GM12878 (cell line): ENCODE measurements around the gene MYO7A. TPM values are rescaled to one million over a fixed set of nuclear protein-coding genes. Genes with fewer than 3 reads are reported as not detected.

Experiments
- ATAC-seq: fragments of 200-7000 bp; cut with Tn5 transposase; 3 replicates; pipeline ENCODE4 v1.9.1; 2020; ENCODE audit warnings: mild to moderate bottlenecking, moderate library complexity
- BruUV-seq: library from RNA; stranded (reverse); fragments of 400-500 nt; replicated peaks from 2 replicates; lab custom pipeline; 2021; lab: Mats Ljungman, UMichigan
- CTCF ChIA-PET: fragments of 300-600 bp; sonication (Branson Sonifier 250); formaldehyde crosslinking; extraction: SDS; loops from one replicate; lab custom pipeline; 2021; ENCODE audit warnings: inconsistent platforms; lab: Yijun Ruan, JAX
- POLR2A ChIA-PET: fragments of 350-600 bp; formaldehyde crosslinking; extraction: SDS; loops from one replicate; lab custom pipeline; 2021; ENCODE audit warnings: inconsistent platforms; lab: Charles Lee
- RAD21 ChIA-PET: fragments of 300-600 bp; sonication (Branson Sonifier 250); formaldehyde crosslinking; loops from one replicate; lab custom pipeline; 2023; ENCODE audit warnings: antibody characterized with exemption; ENCODE audit not compliant: unreplicated experiment; lab: Charles Lee
- SMC1A ChIA-PET: fragments of 300-600 bp; sonication (Branson Sonifier 250); formaldehyde crosslinking; loops from one replicate; lab custom pipeline; 2023; ENCODE audit not compliant: unreplicated experiment, uncharacterized antibody; lab: Charles Lee
- DNase-seq: peaks from one replicate; pipeline ENCODE4 v3.0.0-alpha.2; 2011; ENCODE audit warnings: low read depth, low spot score
- FAIRE-seq: peaks from 3 replicates; lab custom pipeline; 2011; peaks lifted over from hg19 to GRCh38; lab: Jason Lieb, UNC
- H2AFZ ChIP-seq: 2 replicates; pipeline ENCODE4 v1.6.0; 2011; ENCODE audit warnings: low read depth, low read length, control low read depth; ENCODE audit not compliant: control insufficient read depth
- H3K27ac ChIP-seq: 2 replicates; pipeline ENCODE4 v1.5.1; 2011; ENCODE audit warnings: control low read depth; ENCODE audit not compliant: control insufficient read depth, insufficient read depth
- H3K27me3 ChIP-seq, 2 experiments: replicated peaks in 1 of 2; 2 replicates each; pipeline versions ENCODE4 v1.6.0 to v1.6.1; 2011; ENCODE audit warnings: low read length in 1 of 2; ENCODE audit not compliant: control insufficient read depth in 2 of 2, insufficient read depth in 2 of 2
- H3K36me3 ChIP-seq, 2 experiments: 2 replicates each; pipeline ENCODE4 v1.5.1; 2011; ENCODE audit warnings: low read length in 1 of 2; ENCODE audit not compliant: control insufficient read depth in 2 of 2, insufficient read depth in 2 of 2
- H3K4me1 ChIP-seq: 2 replicates; pipeline ENCODE4 v1.6.1; 2011; ENCODE audit warnings: mild to moderate bottlenecking, low read length, moderate library complexity, mixed read lengths; ENCODE audit not compliant: control insufficient read depth, insufficient read depth
- H3K4me2 ChIP-seq: 2 replicates; pipeline ENCODE4 v1.6.0; 2011; ENCODE audit warnings: control low read depth; ENCODE audit not compliant: control insufficient read depth, insufficient read depth
- H3K4me3 ChIP-seq: fragments of 200-600 bp; sonication (generic); 2 replicates; pipeline ENCODE4 v1.5.1; 2016
- H3K79me2 ChIP-seq: 2 replicates; pipeline ENCODE4 v1.6.0; 2011; ENCODE audit warnings: low read length; ENCODE audit not compliant: control insufficient read depth, insufficient read depth
- H3K9ac ChIP-seq: 2 replicates; pipeline ENCODE4 v1.8.0; 2011; ENCODE audit warnings: low read length, control low read depth, mixed read lengths; ENCODE audit not compliant: control insufficient read depth, insufficient read depth
- H3K9me3 ChIP-seq: replicated peaks from 3 replicates; pipeline ENCODE4 v1.5.1; 2011; ENCODE audit warnings: mild to moderate bottlenecking, low read length; ENCODE audit not compliant: control insufficient read depth, insufficient read depth
- H4K20me1 ChIP-seq: 2 replicates; pipeline ENCODE4 v1.6.0; 2011; ENCODE audit not compliant: control insufficient read depth, insufficient read depth
- CHD4 ChIP-seq: fragments of 200-600 bp; sonication (generic); IDR thresholded peaks from 2 replicates; pipeline ENCODE4 v1.6.1; 2016; ENCODE audit warnings: mild to moderate bottlenecking
- EP300 ChIP-seq, 2 experiments: fragments of 150-350 bp in 1 of 2; IDR thresholded peaks; 2 replicates each; pipeline ENCODE4 v1.6.1; 2011 to 2012; ENCODE audit warnings: low read depth in 2 of 2, low read length in 2 of 2, borderline replicate concordance in 1 of 2, improper control_type of control experiment in 1 of 2, inconsistent platforms in 1 of 2; ENCODE audit not compliant: control insufficient read depth in 1 of 2
- MEF2B ChIP-seq: fragments of 450-650 bp; IDR thresholded peaks from 2 replicates; pipeline ENCODE4 v1.6.1; 2018; ENCODE audit warnings: mild to moderate bottlenecking, moderate library complexity; ENCODE audit not compliant: partially characterized antibody, poor library complexity, severe bottlenecking
- NFIC ChIP-seq: IDR thresholded peaks from 2 replicates; pipeline ENCODE4 v1.6.1; 2012; ENCODE audit warnings: low read depth, mild to moderate bottlenecking, inconsistent platforms, low read length, moderate library complexity
- NFXL1 ChIP-seq: fragments of 450-650 bp; IDR thresholded peaks from 2 replicates; pipeline ENCODE4 v1.6.1; 2017; ENCODE audit warnings: antibody characterized with exemption, mild to moderate bottlenecking, borderline replicate concordance
- NFYA ChIP-seq: IDR thresholded peaks from 2 replicates; pipeline ENCODE4 v1.6.1; 2011; ENCODE audit warnings: low read depth, mild to moderate bottlenecking, low read length, improper control_type of control experiment, borderline replicate concordance
- SREBF2 ChIP-seq: IDR thresholded peaks from 2 replicates; pipeline ENCODE4 v1.6.1; 2012; ENCODE audit warnings: mild to moderate bottlenecking, low read length
- STAT1 ChIP-seq: fragments of 450-650 bp; conservative IDR thresholded peaks from 2 replicates; pipeline ENCODE4 v1.6.1; 2014; ENCODE audit warnings: antibody characterized with exemption, mild to moderate bottlenecking
- TCF12 ChIP-seq: IDR thresholded peaks from 2 replicates; pipeline ENCODE4 v1.6.1; 2011; ENCODE audit warnings: low read depth, mild to moderate bottlenecking, low read length
- WGBS: methylation state at CpG from one replicate; pipeline ENCODE4 v1.1.6; 2016; ENCODE audit warnings: low lambda C conversion rate; ENCODE audit not compliant: insufficient replicate concordance, insufficient coverage; ENCODE audit errors: missing lambda C conversion rate; 5-methylcytosine and 5-hydroxymethylcytosine counted together
- in situ Hi-C: fragments of 300-500 bp; cut with MboI; formaldehyde crosslinking; loops from 9 replicates; pipeline ENCODE4 v1.14.3; 2018; ENCODE audit warnings: mixed read lengths
- intact Hi-C: fragments of 100-400 bp; cut with micrococcal nuclease; formaldehyde crosslinking; loops from one replicate; pipeline ENCODE4 v1.14.2; 2022; ENCODE audit not compliant: unreplicated experiment
- polyA plus RNA-seq, 11 experiments: library from polyadenylated mRNA; depleted of rRNA in 4 of 11; unstranded in 6 of 11; stranded (reverse) in 5 of 11; fragments of >200 nt; fragmentation: Nextera tagmentation in 4 of 11; fragmentation: Illumina TruSeq in 1 of 11; extraction: Ambion mirVana in 4 of 11; extraction: Trizol in 1 of 11; gene quantifications; 1 replicate in 1 of 11; 2 replicates in 10 of 11; pipeline versions ENCODE4 v1.2.1 to v1.2.3, GENCODE V29; 2011 to 2016; ENCODE audit warnings: inconsistent platforms in 2 of 11, missing spikeins in 2 of 11, low read depth in 1 of 11
- total RNA-seq, 4 experiments: library from RNA; depleted of rRNA in 3 of 4; stranded (reverse); fragments of >200 nt in 3 of 4; fragmentation: Illumina TruSeq in 1 of 4; extraction: Trizol in 1 of 4; gene quantifications; 2 replicates each; pipeline versions ENCODE4 v1.2.1 to v1.2.3, GENCODE V29; 2013 to 2021
- TF ChIP-seq, protein P1 (sequence below): fragments of 450-650 bp; IDR thresholded peaks from 2 replicates; pipeline ENCODE4 v1.6.1; 2014; ENCODE audit warnings: mild to moderate bottlenecking
- TF ChIP-seq, protein P2 (sequence below): IDR thresholded peaks from 2 replicates; pipeline ENCODE4 v1.6.1; 2011; ENCODE audit warnings: borderline replicate concordance, low read depth, mild to moderate bottlenecking, moderate library complexity, mixed read lengths, low read length; ENCODE audit not compliant: insufficient read depth; ENCODE audit errors: extremely low read length
- TF ChIP-seq, protein P3 (sequence below): fragments of 150-350 bp; IDR thresholded peaks from 2 replicates; pipeline ENCODE4 v1.6.1; 2016; ENCODE audit warnings: low read depth, low read length
- TF ChIP-seq, protein P4 (sequence below): fragments of 450-650 bp; IDR thresholded peaks from 2 replicates; pipeline ENCODE4 v1.6.1; 2016; ENCODE audit warnings: mild to moderate bottlenecking
- TF ChIP-seq, protein P5 (sequence below): fragments of 450-650 bp; formaldehyde crosslinking; IDR thresholded peaks from 2 replicates; pipeline ENCODE4 v1.4.0; 2020; ENCODE audit warnings: mild to moderate bottlenecking, moderate library complexity

MYO7A gene
- total and polyA plus RNA-seq, 10 of the 15 experiments (the other 5 are each of a cell fraction or from before 2014, with no cell fraction given) = 0.01 to 0.21 (median 0.04) TPM; not detected in 6

DNA sequence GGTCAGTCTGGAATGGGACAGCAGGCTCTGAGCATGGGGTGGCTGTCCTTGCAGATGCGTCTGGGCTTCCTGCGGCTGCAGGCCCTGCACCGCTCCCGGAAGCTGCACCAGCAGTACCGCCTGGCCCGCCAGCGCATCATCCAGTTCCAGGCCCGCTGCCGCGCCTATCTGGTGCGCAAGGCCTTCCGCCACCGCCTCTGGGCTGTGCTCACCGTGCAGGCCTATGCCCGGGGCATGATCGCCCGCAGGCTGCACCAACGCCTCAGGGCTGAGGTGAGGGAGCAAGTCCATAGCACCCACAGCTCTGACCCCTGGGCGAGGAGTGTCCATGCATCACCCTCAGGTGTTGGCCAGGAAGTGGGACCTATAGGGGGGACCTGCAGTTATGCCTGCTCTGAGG is 51.6 kb downstream of the MYO7A start:
- ChIA-PET RAD21 (no interaction called here), POLR2A (no interaction called here), SMC1A (no interaction called here), CTCF (interaction anchor here (1.1 kb wide), 1 partner anchor 52 kb away, joined by 3 read pairs; no protein-coding TSS in a partner anchor)
- WGBS = 74% methylated on average over 19 of the region's 19 CpGs
- no peak overlapping the region for H3K27ac ChIP-seq
- no peak for ATAC-seq
- no peak for FAIRE-seq
- no TSS peak for BruUV-seq
- no peaks in the 10 kb centered on the region for H3K9me3 ChIP-seq
- H2AFZ ChIP-seq = no peak overlapping the region
- no peaks in the 10 kb centered on the region for H4K20me1 ChIP-seq
- DNase-seq = no peak
- no peak overlapping the region for H3K4me3 ChIP-seq
- H3K36me3 ChIP-seq = no peaks in the 10 kb centered on the region
- intact Hi-C loops (no loop called here), in situ Hi-C loops (no loop called here)
- H3K9ac ChIP-seq = no peak overlapping the region
- H3K4me1 ChIP-seq = peaks cover 7% of the 10 kb centered on the region
- no peak overlapping the region for H3K4me2 ChIP-seq
- no peaks in the 10 kb centered on the region for H3K79me2 ChIP-seq
- peaks cover 0 to 4% of the 10 kb centered on the region in 2 experiments; a peak in 2 of 4 replicates for H3K27me3 ChIP-seq
- TF ChIP-seq SREBF2 (no peak), NFIC (no peak), CHD4 (no peak), TCF12 (no peak), NFYA (no peak), EP300 (IDR thresholded peaks at IDR 0.05; ENCODE audit: borderline replicate concordance in 1 of 2, control insufficient read depth in 1 of 2, low read depth in 2 of 2, low read length in 2 of 2) (no peak), STAT1 (no peak), NFXL1 (no peak), MEF2B (no peak)
- TF ChIP-seq, protein P1, sequence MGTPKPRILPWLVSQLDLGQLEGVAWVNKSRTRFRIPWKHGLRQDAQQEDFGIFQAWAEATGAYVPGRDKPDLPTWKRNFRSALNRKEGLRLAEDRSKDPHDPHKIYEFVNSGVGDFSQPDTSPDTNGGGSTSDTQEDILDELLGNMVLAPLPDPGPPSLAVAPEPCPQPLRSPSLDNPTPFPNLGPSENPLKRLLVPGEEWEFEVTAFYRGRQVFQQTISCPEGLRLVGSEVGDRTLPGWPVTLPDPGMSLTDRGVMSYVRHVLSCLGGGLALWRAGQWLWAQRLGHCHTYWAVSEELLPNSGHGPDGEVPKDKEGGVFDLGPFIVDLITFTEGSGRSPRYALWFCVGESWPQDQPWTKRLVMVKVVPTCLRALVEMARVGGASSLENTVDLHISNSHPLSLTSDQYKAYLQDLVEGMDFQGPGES = no peak
- TF ChIP-seq, protein P2, sequence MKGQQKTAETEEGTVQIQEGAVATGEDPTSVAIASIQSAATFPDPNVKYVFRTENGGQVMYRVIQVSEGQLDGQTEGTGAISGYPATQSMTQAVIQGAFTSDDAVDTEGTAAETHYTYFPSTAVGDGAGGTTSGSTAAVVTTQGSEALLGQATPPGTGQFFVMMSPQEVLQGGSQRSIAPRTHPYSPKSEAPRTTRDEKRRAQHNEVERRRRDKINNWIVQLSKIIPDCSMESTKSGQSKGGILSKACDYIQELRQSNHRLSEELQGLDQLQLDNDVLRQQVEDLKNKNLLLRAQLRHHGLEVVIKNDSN = no peak
- TF ChIP-seq, protein P3, sequence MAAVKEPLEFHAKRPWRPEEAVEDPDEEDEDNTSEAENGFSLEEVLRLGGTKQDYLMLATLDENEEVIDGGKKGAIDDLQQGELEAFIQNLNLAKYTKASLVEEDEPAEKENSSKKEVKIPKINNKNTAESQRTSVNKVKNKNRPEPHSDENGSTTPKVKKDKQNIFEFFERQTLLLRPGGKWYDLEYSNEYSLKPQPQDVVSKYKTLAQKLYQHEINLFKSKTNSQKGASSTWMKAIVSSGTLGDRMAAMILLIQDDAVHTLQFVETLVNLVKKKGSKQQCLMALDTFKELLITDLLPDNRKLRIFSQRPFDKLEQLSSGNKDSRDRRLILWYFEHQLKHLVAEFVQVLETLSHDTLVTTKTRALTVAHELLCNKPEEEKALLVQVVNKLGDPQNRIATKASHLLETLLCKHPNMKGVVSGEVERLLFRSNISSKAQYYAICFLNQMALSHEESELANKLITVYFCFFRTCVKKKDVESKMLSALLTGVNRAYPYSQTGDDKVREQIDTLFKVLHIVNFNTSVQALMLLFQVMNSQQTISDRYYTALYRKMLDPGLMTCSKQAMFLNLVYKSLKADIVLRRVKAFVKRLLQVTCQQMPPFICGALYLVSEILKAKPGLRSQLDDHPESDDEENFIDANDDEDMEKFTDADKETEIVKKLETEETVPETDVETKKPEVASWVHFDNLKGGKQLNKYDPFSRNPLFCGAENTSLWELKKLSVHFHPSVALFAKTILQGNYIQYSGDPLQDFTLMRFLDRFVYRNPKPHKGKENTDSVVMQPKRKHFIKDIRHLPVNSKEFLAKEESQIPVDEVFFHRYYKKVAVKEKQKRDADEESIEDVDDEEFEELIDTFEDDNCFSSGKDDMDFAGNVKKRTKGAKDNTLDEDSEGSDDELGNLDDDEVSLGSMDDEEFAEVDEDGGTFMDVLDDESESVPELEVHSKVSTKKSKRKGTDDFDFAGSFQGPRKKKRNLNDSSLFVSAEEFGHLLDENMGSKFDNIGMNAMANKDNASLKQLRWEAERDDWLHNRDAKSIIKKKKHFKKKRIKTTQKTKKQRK = no peak
- TF ChIP-seq, protein P4, sequence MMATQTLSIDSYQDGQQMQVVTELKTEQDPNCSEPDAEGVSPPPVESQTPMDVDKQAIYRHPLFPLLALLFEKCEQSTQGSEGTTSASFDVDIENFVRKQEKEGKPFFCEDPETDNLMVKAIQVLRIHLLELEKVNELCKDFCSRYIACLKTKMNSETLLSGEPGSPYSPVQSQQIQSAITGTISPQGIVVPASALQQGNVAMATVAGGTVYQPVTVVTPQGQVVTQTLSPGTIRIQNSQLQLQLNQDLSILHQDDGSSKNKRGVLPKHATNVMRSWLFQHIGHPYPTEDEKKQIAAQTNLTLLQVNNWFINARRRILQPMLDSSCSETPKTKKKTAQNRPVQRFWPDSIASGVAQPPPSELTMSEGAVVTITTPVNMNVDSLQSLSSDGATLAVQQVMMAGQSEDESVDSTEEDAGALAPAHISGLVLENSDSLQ = no peak
- TF ChIP-seq, protein P5, sequence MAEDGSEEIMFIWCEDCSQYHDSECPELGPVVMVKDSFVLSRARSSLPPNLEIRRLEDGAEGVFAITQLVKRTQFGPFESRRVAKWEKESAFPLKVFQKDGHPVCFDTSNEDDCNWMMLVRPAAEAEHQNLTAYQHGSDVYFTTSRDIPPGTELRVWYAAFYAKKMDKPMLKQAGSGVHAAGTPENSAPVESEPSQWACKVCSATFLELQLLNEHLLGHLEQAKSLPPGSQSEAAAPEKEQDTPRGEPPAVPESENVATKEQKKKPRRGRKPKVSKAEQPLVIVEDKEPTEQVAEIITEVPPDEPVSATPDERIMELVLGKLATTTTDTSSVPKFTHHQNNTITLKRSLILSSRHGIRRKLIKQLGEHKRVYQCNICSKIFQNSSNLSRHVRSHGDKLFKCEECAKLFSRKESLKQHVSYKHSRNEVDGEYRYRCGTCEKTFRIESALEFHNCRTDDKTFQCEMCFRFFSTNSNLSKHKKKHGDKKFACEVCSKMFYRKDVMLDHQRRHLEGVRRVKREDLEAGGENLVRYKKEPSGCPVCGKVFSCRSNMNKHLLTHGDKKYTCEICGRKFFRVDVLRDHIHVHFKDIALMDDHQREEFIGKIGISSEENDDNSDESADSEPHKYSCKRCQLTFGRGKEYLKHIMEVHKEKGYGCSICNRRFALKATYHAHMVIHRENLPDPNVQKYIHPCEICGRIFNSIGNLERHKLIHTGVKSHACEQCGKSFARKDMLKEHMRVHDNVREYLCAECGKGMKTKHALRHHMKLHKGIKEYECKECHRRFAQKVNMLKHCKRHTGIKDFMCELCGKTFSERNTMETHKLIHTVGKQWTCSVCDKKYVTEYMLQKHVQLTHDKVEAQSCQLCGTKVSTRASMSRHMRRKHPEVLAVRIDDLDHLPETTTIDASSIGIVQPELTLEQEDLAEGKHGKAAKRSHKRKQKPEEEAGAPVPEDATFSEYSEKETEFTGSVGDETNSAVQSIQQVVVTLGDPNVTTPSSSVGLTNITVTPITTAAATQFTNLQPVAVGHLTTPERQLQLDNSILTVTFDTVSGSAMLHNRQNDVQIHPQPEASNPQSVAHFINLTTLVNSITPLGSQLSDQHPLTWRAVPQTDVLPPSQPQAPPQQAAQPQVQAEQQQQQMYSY (CRISPR knock-in tag) = no peak
